Cardiac fibroblast (primary cell): ENCODE measurements around the gene SYNE2.
A peak's percentile ranks its signal among the peaks of the same experiment; 100 is the strongest.
"Not testable (repeated sequence)": the region's sequence is repeated elsewhere in the genome, so short reads cannot be mapped to it uniquely, and the experiment has no call there.

Experiments
- DNase-seq, 2 donors: peaks; one replicate each; pipeline versions ENCODE4 v3.0.0 to v3.0.0-alpha.2; 2010; ENCODE audit warnings: low read depth in 2 of 2
- H3K4me3 ChIP-seq, 2 donors: replicated peaks in 1 of 2; 1 replicate in 1 of 2; 2 replicates in 1 of 2; pipeline ENCODE4 v1.5.1; 2011; ENCODE audit warnings: low read depth in 2 of 2, low read length in 2 of 2, mild to moderate bottlenecking in 2 of 2, moderate library complexity in 1 of 2
- TF ChIP-seq, protein P1 (sequence below): IDR thresholded peaks from one replicate; pipeline ENCODE4 v1.5.1; 2011; ENCODE audit warnings: low read depth, mild to moderate bottlenecking, low read length, inconsistent platforms

SYNE2 gene

DNA sequence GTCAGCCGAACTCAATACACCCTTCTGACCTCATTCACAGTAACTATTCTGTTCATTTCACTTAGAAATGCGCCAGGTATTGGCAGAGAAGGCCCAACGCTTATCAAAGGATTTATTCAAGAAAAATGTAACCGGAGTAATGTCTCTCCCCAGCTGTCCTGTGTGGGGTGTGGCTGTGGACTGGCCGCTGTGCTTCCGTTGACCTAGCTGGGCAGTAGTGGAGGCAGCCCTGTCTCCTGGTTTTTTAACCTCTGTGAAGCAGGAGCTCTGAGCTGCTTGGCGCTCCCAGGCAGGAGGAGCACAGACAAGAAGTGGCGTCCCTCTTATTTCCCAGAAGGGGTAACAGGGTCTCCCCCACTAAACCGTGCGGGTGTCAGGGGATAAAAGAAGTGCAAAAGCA is 356.2 kb downstream of the SYNE2 start:
- DNase-seq = no peak
- TF ChIP-seq, protein P1, sequence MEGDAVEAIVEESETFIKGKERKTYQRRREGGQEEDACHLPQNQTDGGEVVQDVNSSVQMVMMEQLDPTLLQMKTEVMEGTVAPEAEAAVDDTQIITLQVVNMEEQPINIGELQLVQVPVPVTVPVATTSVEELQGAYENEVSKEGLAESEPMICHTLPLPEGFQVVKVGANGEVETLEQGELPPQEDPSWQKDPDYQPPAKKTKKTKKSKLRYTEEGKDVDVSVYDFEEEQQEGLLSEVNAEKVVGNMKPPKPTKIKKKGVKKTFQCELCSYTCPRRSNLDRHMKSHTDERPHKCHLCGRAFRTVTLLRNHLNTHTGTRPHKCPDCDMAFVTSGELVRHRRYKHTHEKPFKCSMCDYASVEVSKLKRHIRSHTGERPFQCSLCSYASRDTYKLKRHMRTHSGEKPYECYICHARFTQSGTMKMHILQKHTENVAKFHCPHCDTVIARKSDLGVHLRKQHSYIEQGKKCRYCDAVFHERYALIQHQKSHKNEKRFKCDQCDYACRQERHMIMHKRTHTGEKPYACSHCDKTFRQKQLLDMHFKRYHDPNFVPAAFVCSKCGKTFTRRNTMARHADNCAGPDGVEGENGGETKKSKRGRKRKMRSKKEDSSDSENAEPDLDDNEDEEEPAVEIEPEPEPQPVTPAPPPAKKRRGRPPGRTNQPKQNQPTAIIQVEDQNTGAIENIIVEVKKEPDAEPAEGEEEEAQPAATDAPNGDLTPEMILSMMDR = no peak
- H3K4me3 ChIP-seq = no peak overlapping the region

DNA sequence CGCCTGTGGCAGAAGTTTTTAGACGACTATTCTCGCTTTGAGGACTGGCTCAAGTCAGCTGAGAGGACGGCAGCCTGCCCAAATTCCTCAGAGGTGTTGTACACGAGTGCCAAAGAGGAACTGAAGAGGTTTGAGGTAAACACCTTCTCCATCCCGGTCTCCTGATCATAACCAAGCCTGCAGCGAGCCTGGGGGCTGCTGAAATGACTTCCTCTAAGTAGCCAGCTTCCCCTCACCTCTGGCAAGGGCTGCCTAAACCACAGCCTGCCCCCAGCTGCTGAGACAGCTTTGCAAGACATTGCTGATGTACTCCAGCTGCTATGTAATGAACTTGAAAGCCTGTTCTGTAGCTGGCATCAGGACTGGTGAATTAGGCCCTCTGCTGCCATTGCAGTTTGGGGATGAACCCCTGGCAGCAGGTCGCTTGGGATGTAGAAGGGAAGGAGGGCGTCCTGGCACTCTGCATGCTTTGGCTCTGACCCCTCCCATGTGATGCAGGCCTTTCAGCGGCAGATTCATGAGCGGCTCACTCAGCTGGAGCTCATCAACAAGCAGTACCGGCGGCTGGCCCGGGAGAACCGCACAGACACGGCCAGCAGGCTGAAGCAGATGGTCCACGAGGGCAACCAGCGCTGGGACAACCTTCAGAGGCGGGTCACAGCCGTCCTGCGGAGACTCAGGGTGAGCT is 356.8 kb downstream of the SYNE2 start:
- DNase-seq = peak; percentile 21 to 69
- H3K4me3 ChIP-seq = no peak overlapping the region
- TF ChIP-seq, protein P1 = no peak

DNA sequence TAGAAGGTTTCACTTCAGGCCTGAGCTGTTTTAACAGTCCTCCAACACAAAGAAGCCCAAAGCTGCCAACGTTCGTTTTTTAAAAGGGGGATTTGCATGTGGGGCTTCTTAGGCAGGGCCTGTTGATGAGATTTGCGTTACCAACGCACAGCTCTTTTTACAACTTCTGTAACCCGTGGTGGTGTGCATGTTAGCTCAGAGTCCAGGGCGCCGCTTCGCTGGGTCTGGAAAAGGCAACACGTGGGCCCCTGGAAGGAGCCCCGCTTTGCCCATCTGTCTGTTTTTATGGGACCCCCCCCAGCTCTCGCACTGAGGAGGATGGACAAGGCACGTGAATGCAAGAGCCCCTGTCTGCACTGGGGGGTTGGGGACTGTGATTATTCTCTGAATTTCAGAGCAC is 357.4 kb downstream of the SYNE2 start:
- DNase-seq = no peak
- TF ChIP-seq, protein P1 = no peak
- H3K4me3 ChIP-seq = no peak overlapping the region

DNA sequence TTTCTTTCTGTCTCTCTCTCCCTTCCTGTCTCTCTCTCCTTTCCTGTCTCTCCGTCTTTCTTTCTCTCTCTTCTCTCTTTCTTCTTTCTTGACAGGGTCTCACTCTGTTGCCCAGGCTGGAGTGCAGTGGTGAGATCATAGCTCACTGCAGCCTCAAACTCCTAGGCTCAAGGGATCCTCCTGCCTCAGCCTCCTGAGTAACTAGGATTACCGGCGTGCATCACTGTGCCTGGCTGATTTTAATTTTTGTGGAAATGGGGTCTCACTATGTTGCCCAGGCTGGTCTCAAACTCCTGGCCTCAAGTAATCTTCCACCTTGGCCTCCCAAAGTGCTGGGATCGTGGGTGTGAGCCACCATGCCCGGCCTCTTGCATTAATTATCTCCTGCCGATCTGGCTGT is 358.1 kb downstream of the SYNE2 start:
- DNase-seq, H3K4me3 ChIP-seq: not testable (repeated sequence)

DNA sequence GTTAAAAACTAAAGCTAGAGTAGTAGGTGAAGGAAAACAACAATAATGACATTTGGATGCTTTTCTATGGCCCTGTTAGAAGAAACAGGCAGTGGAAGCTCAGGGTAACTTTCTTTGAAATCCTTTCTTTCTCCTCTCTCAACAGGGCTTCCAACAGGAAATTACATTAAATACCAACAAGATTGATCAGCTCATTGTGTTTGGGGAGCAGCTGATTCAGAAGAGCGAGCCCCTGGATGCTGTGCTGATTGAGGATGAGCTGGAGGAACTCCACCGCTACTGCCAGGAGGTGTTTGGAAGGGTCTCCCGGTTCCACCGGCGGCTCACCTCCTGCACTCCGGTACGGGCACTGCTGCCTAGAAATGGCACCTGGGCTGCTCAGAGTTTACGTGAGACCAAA is 359.9 kb downstream of the SYNE2 start:
- H3K4me3 ChIP-seq = no peak overlapping the region
- peak in 1 of 2 donors; percentile 22 for DNase-seq
- TF ChIP-seq, protein P1 = no peak

DNA sequence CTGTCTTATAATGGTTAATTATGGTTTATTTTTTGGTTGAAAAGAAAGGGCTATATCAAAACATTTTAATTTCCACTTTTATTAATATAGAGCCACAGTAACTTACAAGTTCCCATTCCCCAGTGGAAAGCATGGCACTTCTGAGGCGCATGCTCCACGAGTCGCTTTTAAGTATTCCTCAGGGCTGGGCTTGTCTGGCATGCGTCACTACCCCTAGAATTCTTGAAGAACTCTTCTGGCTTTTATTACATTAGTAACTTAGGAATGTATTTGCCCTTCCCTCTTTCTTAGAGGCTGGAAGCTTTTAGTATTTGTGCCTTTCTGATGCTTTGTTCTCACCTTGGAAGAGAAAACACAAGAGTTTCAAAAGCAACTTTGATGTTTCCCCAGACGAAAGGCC is 360.3 kb downstream of the SYNE2 start:
- TF ChIP-seq, protein P1 = no peak
- no peak for DNase-seq
- H3K4me3 ChIP-seq = no peak overlapping the region

DNA sequence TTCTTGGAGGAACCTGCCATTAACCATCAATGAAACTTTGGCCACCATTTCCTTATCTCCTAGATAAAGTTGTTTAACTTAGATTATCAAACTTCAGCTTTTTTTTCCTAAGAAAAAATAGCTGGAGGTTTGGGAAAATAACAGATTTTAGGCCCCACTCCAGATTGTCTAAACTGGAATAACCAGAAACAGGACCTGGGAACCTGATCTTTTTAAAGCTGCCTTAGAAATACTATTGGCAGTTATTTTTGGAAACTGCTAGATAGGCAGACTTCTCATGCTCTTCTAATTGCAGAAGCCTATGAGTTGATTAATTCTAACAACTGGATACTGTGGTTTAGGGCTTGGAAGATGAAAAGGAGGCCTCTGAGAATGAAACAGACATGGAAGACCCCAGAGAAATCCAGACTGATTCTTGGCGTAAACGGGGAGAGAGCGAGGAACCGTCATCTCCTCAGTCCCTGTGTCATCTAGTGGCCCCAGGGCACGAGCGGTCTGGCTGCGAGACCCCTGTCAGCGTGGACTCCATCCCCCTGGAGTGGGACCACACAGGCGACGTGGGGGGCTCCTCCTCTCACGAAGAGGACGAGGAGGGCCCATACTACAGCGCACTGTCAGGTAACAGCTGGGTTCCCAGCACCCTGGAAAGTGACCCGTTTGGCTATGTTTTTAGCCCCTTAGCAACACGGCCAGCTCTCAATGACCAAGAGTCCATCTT is 361.2 kb downstream of the SYNE2 start:
- no peak overlapping the region for H3K4me3 ChIP-seq
- TF ChIP-seq, protein P1 = no peak
- DNase-seq = no peak
